H1 (cell line): ENCODE measurements around the gene DNAL4. TPM values are rescaled to one million over a fixed set of nuclear protein-coding genes. Genes with fewer than 3 reads are reported as not detected.

Source experiments
- CTCF ChIA-PET: fragments of 300-600 bp; sonication (Branson Sonifier 250); formaldehyde crosslinking; loops from one replicate; lab custom pipeline; 2021; ENCODE audit not compliant: partially characterized antibody; lab: Charles Lee
- POLR2A ChIA-PET: fragments of 300-600 bp; sonication (Branson Sonifier 250); formaldehyde crosslinking; loops from one replicate; lab custom pipeline; 2021; ENCODE audit warnings: inconsistent platforms; ENCODE audit not compliant: partially characterized antibody; lab: Charles Lee
- DNase-seq, 2 experiments: peaks; one replicate each; pipeline versions ENCODE4 v3.0.0 to v3.0.0-alpha.2; 2010 to 2022; ENCODE audit warnings: low spot score in 2 of 2, low read depth in 1 of 2, mixed read lengths in 1 of 2
- FAIRE-seq: peaks from 2 replicates; lab custom pipeline; 2011; peaks lifted over from hg19 to GRCh38; lab: Jason Lieb, UNC
- H2AFZ ChIP-seq: 2 replicates; pipeline ENCODE4 v1.8.1; 2012; ENCODE audit warnings: low read length, inconsistent platforms
- H2AK5ac ChIP-seq: 2 replicates; pipeline ENCODE4 v1.6.1; 2013; ENCODE audit warnings: low read depth, low read length
- H2BK120ac ChIP-seq: replicated peaks from 2 replicates; pipeline ENCODE3; 2013; ENCODE audit warnings: low read depth, low read length, inconsistent platforms
- H2BK12ac ChIP-seq: 2 replicates; pipeline ENCODE4 v1.6.1; 2013; ENCODE audit warnings: low read depth, low read length
- H2BK15ac ChIP-seq: 2 replicates; pipeline ENCODE4 v1.6.1; 2013; ENCODE audit warnings: low read length
- H2BK20ac ChIP-seq: 2 replicates; pipeline ENCODE4 v1.6.1; 2013; ENCODE audit warnings: low read length
- H2BK5ac ChIP-seq: 2 replicates; pipeline ENCODE4 v1.6.1; 2013; ENCODE audit warnings: low read depth, low read length
- H3K14ac ChIP-seq: 2 replicates; pipeline ENCODE4 v1.6.1; 2013; ENCODE audit warnings: inconsistent platforms; ENCODE audit not compliant: insufficient read length
- H3K18ac ChIP-seq: 2 replicates; pipeline ENCODE4 v1.6.1; 2013; ENCODE audit warnings: low read length; ENCODE audit errors: extremely low read depth
- H3K23ac ChIP-seq: 2 replicates; pipeline ENCODE4 v1.6.1; 2013; ENCODE audit warnings: inconsistent platforms; ENCODE audit not compliant: insufficient read length
- H3K23me2 ChIP-seq: 2 replicates; pipeline ENCODE4 v1.6.1; 2013; ENCODE audit warnings: low read depth, low read length
- H3K27ac ChIP-seq: 2 replicates; pipeline ENCODE4 v1.6.1; 2011; ENCODE audit warnings: low read depth, low read length, inconsistent platforms
- H3K27me3 ChIP-seq, 4 experiments: replicated peaks in 1 of 4; 1 replicate in 1 of 4; 2 replicates in 3 of 4; pipeline versions ENCODE4 v1.6.1 to v1.8.1; 2011 to 2013; ENCODE audit warnings: low read length in 3 of 4, mild to moderate bottlenecking in 3 of 4, inconsistent platforms in 2 of 4, mixed read lengths in 2 of 4, moderate library complexity in 1 of 4; ENCODE audit not compliant: control insufficient read depth in 3 of 4, insufficient read depth in 3 of 4; ENCODE audit errors: extremely low read depth in 1 of 4
- H3K36me3 ChIP-seq, 4 experiments: 2 replicates each; pipeline versions ENCODE4 v1.6.1 to v1.8.1; 2011 to 2013; ENCODE audit warnings: mild to moderate bottlenecking in 4 of 4, low read length in 3 of 4, moderate library complexity in 2 of 4, control low read depth in 1 of 4, inconsistent platforms in 1 of 4; ENCODE audit not compliant: insufficient read depth in 4 of 4, control insufficient read depth in 2 of 4
- H3K4ac ChIP-seq: replicated peaks from 2 replicates; pipeline ENCODE3; 2013; ENCODE audit warnings: low read length, low read depth, mixed read lengths, inconsistent platforms; ENCODE audit not compliant: insufficient read length
- H3K4me1 ChIP-seq, 4 experiments: replicated peaks in 1 of 4; 1 replicate in 1 of 4; 2 replicates in 3 of 4; pipeline versions ENCODE4 v1.6.1 to v1.8.1; 2011 to 2013; ENCODE audit warnings: low read length in 3 of 4, inconsistent platforms in 2 of 4, mixed read lengths in 1 of 4; ENCODE audit not compliant: insufficient read depth in 4 of 4, control insufficient read depth in 3 of 4
- H3K4me2 ChIP-seq, 2 experiments: 2 replicates each; pipeline versions ENCODE4 v1.6.1 to v1.8.1; 2011 to 2013; ENCODE audit warnings: low read depth in 2 of 2, low read length in 2 of 2, control low read depth in 1 of 2, inconsistent platforms in 1 of 2, mild to moderate bottlenecking in 1 of 2; ENCODE audit not compliant: insufficient read depth in 1 of 2
- H3K4me3 ChIP-seq, 4 experiments: fragments of 200-600, 300-600 bp in 1 of 4; sonication (generic), shearing (Covaris generic), sonication (Bioruptor Twin) in 1 of 4; 2 replicates each; pipeline versions ENCODE4 v1.5.1 to v1.8.1; 2011 to 2016; ENCODE audit warnings: low read length in 4 of 4, low read depth in 3 of 4, control low read depth in 2 of 4, inconsistent platforms in 2 of 4, mild to moderate bottlenecking in 2 of 4, mixed read lengths in 1 of 4, moderate library complexity in 1 of 4; ENCODE audit not compliant: insufficient read depth in 2 of 4; ENCODE audit errors: extremely low read depth in 1 of 4
- H3K56ac ChIP-seq: replicated peaks from 2 replicates; pipeline ENCODE3; 2013; ENCODE audit warnings: low read depth, mild to moderate bottlenecking, mixed read lengths, low read length, inconsistent platforms; ENCODE audit not compliant: insufficient read length
- H3K79me1 ChIP-seq: 2 replicates; pipeline ENCODE4 v1.6.1; 2013; ENCODE audit warnings: low read depth, low read length, control low read depth
- H3K79me2 ChIP-seq, 2 experiments: 2 replicates each; pipeline versions ENCODE4 v1.6.1 to v1.8.1; 2012 to 2013; ENCODE audit warnings: low read length in 2 of 2, mild to moderate bottlenecking in 2 of 2, inconsistent platforms in 1 of 2; ENCODE audit not compliant: insufficient read depth in 2 of 2, control insufficient read depth in 1 of 2
- H3K9ac ChIP-seq, 4 experiments: replicated peaks in 1 of 4; 1 replicate in 1 of 4; 2 replicates in 3 of 4; pipeline versions ENCODE4 v1.6.1 to v1.8.1; 2011 to 2013; ENCODE audit warnings: low read depth in 3 of 4, low read length in 3 of 4, control low read depth in 2 of 4, mild to moderate bottlenecking in 2 of 4, moderate library complexity in 2 of 4, inconsistent platforms in 1 of 4; ENCODE audit errors: extremely low read depth in 1 of 4
- H3K9me3 ChIP-seq, 2 experiments: 2 replicates each; pipeline versions ENCODE4 v1.6.1 to v1.8.1; 2012 to 2013; ENCODE audit warnings: mild to moderate bottlenecking in 2 of 2, moderate library complexity in 2 of 2, control low read depth in 1 of 2, inconsistent platforms in 1 of 2, low read depth in 1 of 2, low read length in 1 of 2, mixed read lengths in 1 of 2; ENCODE audit not compliant: insufficient read depth in 2 of 2
- H4K20me1 ChIP-seq, 2 experiments: replicated peaks in 1 of 2; 2 replicates each; pipeline versions ENCODE3 to v1.8.1; 2011 to 2013; ENCODE audit warnings: inconsistent platforms in 2 of 2, low read length in 2 of 2, mild to moderate bottlenecking in 1 of 2; ENCODE audit not compliant: insufficient read depth in 2 of 2, control insufficient read depth in 1 of 2
- H4K5ac ChIP-seq: 2 replicates; pipeline ENCODE4 v1.6.1; 2013; ENCODE audit warnings: low read length, low read depth, mixed read lengths, inconsistent platforms; ENCODE audit not compliant: insufficient read length
- H4K8ac ChIP-seq: 2 replicates; pipeline ENCODE4 v1.8.0; 2013; ENCODE audit warnings: mild to moderate bottlenecking, moderate library complexity, low read length, inconsistent platforms; ENCODE audit not compliant: insufficient read depth; ENCODE audit errors: extremely low read depth
- H4K91ac ChIP-seq: replicated peaks from 2 replicates; pipeline ENCODE3; 2013; ENCODE audit warnings: low read length, mixed read lengths, inconsistent platforms; ENCODE audit not compliant: insufficient read length
- ASH2L ChIP-seq: fragments of 200-600, 300-600 bp; sonication (generic); IDR thresholded peaks from one replicate; pipeline ENCODE4 v1.7.1; 2017; ENCODE audit warnings: low read length
- CBX5 ChIP-seq: fragments of 300-800, 300-1000 bp; sonication (generic); IDR thresholded peaks from 2 replicates; pipeline ENCODE4 v1.7.1; 2016; ENCODE audit warnings: antibody characterized with exemption, low read length, low read depth
- CEBPB ChIP-seq: IDR thresholded peaks from 2 replicates; pipeline ENCODE4 v1.6.1; 2012; ENCODE audit warnings: low read depth, low read length
- CHD1 ChIP-seq: IDR thresholded peaks from 2 replicates; pipeline ENCODE4 v1.6.1; 2012; ENCODE audit warnings: low read depth, low read length, improper control_type of control experiment
- EGR1 ChIP-seq: IDR thresholded peaks from 2 replicates; pipeline ENCODE4 v1.6.1; 2011; ENCODE audit warnings: low read depth, low read length, borderline replicate concordance
- EZH2 ChIP-seq: fragments of 200-600 bp; sonication (generic); IDR thresholded peaks from 2 replicates; pipeline ENCODE4 v1.7.1; 2012; ENCODE audit warnings: low read depth, mild to moderate bottlenecking, moderate library complexity, low read length, inconsistent platforms; ENCODE audit not compliant: severe bottlenecking
- GTF2F1 ChIP-seq: IDR thresholded peaks from 2 replicates; pipeline ENCODE4 v1.6.1; 2012; ENCODE audit warnings: low read depth, low read length, improper control_type of control experiment, borderline replicate concordance
- KDM4A ChIP-seq: IDR thresholded peaks from one replicate; pipeline ENCODE4 v1.7.1; 2012; ENCODE audit warnings: low read depth, mild to moderate bottlenecking, moderate library complexity, low read length, inconsistent platforms; ENCODE audit not compliant: severe bottlenecking
- NRF1 ChIP-seq: IDR thresholded peaks from 2 replicates; pipeline ENCODE4 v1.6.1; 2011; ENCODE audit warnings: mild to moderate bottlenecking, low read depth, low read length, improper control_type of control experiment
- PHF8 ChIP-seq: fragments of 200-600 bp; sonication (generic); conservative IDR thresholded peaks from 2 replicates; pipeline ENCODE4 v1.7.1; 2012; ENCODE audit warnings: low read depth, mild to moderate bottlenecking, inconsistent platforms, low read length, moderate library complexity
- RNF2 ChIP-seq: fragments of 200-900, 300-1000 bp; sonication (generic); IDR thresholded peaks from 2 replicates; pipeline ENCODE4 v1.7.1; 2016; ENCODE audit warnings: borderline replicate concordance, low read depth, mild to moderate bottlenecking, antibody characterized with exemption, low read length; ENCODE audit not compliant: poor library complexity, severe bottlenecking; ENCODE audit errors: missing control alignments
- SP1 ChIP-seq: IDR thresholded peaks from 2 replicates; pipeline ENCODE4 v1.6.1; 2011; ENCODE audit warnings: low read depth, low read length
- SRF ChIP-seq: IDR thresholded peaks from 2 replicates; pipeline ENCODE4 v1.6.1; 2011; ENCODE audit warnings: mild to moderate bottlenecking, low read depth, low read length, moderate library complexity
- WGBS, 2 experiments: shearing (Covaris generic) in 1 of 2; methylation state at CpG; one replicate each; pipeline versions ENCODE4 v1.1.6 to v1.1.7; 2013 to 2015; ENCODE audit warnings: low lambda C conversion rate in 2 of 2, mixed read lengths in 2 of 2, inconsistent platforms in 1 of 2, low coverage in 1 of 2, missing lambda C conversion rate in 1 of 2; ENCODE audit not compliant: insufficient replicate concordance in 2 of 2, insufficient coverage in 1 of 2, insufficient read length in 1 of 2; ENCODE audit errors: extremely low coverage in 1 of 2, missing lambda C conversion rate in 1 of 2; 5-methylcytosine and 5-hydroxymethylcytosine counted together
- polyA plus RNA-seq, 7 experiments: library from polyadenylated mRNA; depleted of rRNA in 3 of 7; stranded (reverse) in 5 of 7; unstranded in 2 of 7; fragments of >200 nt in 5 of 7; fragments of 200-250 nt in 2 of 7; gene quantifications; 1 replicate in 5 of 7; 2 replicates in 1 of 7; 4 replicates in 1 of 7; pipeline versions ENCODE4 v1.2.1 to v1.2.3, GENCODE V29; 2011 to 2013; ENCODE audit warnings: missing spikeins in 2 of 7, mixed read lengths in 2 of 7
- total RNA-seq: library from RNA; stranded (reverse); fragmentation: NEBNext Ultra II Directional; extraction: Animal tissue kit (Norgen Biotek cat#: 25700); gene quantifications from 2 replicates; pipeline ENCODE4 v1.2.1, GENCODE V29; 2021
- TF ChIP-seq, protein P1 (sequence below): IDR thresholded peaks from 2 replicates; pipeline ENCODE4 v1.6.1; 2011; ENCODE audit warnings: low read depth, mild to moderate bottlenecking, low read length; ENCODE audit not compliant: insufficient read depth

The DNAL4 gene
- total and polyA plus RNA-seq, 2 of the 8 experiments (the other 6 are each of a cell fraction or from before 2014, with no cell fraction given), result 8.8 to 14.0 TPM

DNA sequence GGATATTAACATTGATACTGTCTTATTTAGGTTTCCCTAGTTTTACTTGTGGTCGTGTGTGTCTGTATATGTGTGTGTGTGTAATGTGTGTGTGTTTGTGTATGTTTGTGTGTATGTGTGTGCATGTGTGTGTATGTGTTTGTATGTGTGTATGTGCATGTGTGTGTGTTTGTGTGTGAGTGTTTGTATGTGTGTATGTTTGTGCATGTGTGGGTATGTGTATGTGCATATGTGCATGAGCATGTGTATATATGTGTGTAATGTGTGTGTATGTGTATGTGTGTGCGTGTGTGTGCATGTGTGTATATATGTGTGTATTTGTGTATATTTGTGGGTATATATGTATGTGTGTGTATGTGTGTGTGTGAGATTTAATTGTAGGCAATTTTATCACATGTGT is 17.3 kb upstream of the DNAL4 start:
- Histone ChIP-seq H3K4ac (no peak overlapping the region), H3K4me2 (no peak overlapping the region), H3K56ac (peak overlapping the region; percentile 82), H2BK5ac (no peak overlapping the region), H3K4me3 (no peak overlapping the region), H3K27ac (no peak overlapping the region), H3K23ac (no peak overlapping the region), H4K20me1 (peaks cover 0 to 2% of the 10 kb centered on the region in 2 experiments), H3K18ac (no peak overlapping the region), H4K91ac (no peak overlapping the region), H3K79me1 (no peaks in the 10 kb centered on the region), H3K4me1 (peaks cover 0 to 3% (median 0%) of the 10 kb centered on the region in 4 experiments; a peak in 1 of 7 replicates), H4K8ac (no peak overlapping the region), H2BK20ac (no peak overlapping the region), H3K9ac (no peak overlapping the region), H3K27me3 (no peaks in the 10 kb centered on the region), H4K5ac (no peak overlapping the region), H3K23me2 (peaks cover 5% of the 10 kb centered on the region; the same call in 1 of the 2 replicates), H3K14ac (no peak overlapping the region), H2BK15ac (no peak overlapping the region), H2AK5ac (no peak overlapping the region), H3K79me2 (no peaks in the 10 kb centered on the region), H2BK12ac (no peak overlapping the region), H2BK120ac (peak overlapping the region; percentile 33), H3K36me3 (no peaks in the 10 kb centered on the region), H2AFZ (no peak overlapping the region), H3K9me3 (0 out of 4 replicates have a peak, but pooled peaks cover 0 to 3% of the 10 kb centered on the region in 2 experiments)
- WGBS, 2 experiments, result 75% methylated on average over 2 of the region's 2 CpGs; no CpG with 5 or more reads in 1 of the 2 experiments
- DNase-seq, result no peak
- FAIRE-seq, result no peak
- ChIA-PET CTCF (interaction anchor here (1.6 to 2.0 kb wide), 3 partner anchors 41 to 45 kb away, joined by 3 to 7 read pairs (median 6); no protein-coding TSS in a partner anchor), POLR2A (no interaction called here)
- TF ChIP-seq CBX5 (no peak), ASH2L (no peak), GTF2F1 (no peak), EGR1 (no peak), SRF (no peak), KDM4A (no peak), EZH2 (no peak), PHF8 (no peak), SP1 (no peak), CHD1 (no peak), NRF1 (no peak), RNF2 (no peak), CEBPB (no peak)
- TF ChIP-seq, protein P1, sequence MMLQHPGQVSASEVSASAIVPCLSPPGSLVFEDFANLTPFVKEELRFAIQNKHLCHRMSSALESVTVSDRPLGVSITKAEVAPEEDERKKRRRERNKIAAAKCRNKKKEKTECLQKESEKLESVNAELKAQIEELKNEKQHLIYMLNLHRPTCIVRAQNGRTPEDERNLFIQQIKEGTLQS, result no peak
